ENCODE results near the gene PECR.

- no peak for TF ChIP-seq CTCF (conservative IDR thresholded peaks at IDR 0.05; ENCODE audit: low read depth, low read length)
- no peak for TF ChIP-seq FOS (IDR thresholded peaks at IDR 0.05; ENCODE audit: low read depth, low read length)
- no peak for TF ChIP-seq POLR2A (IDR thresholded peaks at IDR 0.05; ENCODE audit: low read depth, low read length)
- no peak for TF ChIP-seq ELK1 (IDR thresholded peaks at IDR 0.05; ENCODE audit: borderline replicate concordance, low read depth, low read length)
- TF ChIP-seq USF2 (IDR thresholded peaks at IDR 0.05; ENCODE audit: low read depth, low read length): no peak
- no peak for TF ChIP-seq CEBPB (IDR thresholded peaks at IDR 0.05; ENCODE audit: low read depth, low read length)
- no peak for TF ChIP-seq BHLHE40 (IDR thresholded peaks at IDR 0.05; ENCODE audit: low read depth, low read length)
- no peak for TF ChIP-seq MXI1 (IDR thresholded peaks at IDR 0.05; ENCODE audit: borderline replicate concordance, low read depth, low read length)
Measured at GRCh38 chr2:216113572-216113971, 32.0 kb upstream of the PECR start.

Measured in IMR-90 (cell line).